ENCODE measurements around the gene FHAD1.
"Not testable (repeated sequence)": the region's sequence is repeated elsewhere in the genome, so short reads cannot be mapped to it uniquely, and the experiment has no call there.

FHAD1 gene

GRCh38 chr1:15424146-15424667 is 177.2 kb downstream of the FHAD1 start:
- DNase-seq: no peak

GRCh38 chr1:15424981-15425380 is 178.0 kb downstream of the FHAD1 start:
- no peak for DNase-seq

- DNase-seq: no peak
Measured at GRCh38 chr1:15425521-15425920, 178.5 kb downstream of the FHAD1 start.

- no peak for DNase-seq
Measured at GRCh38 chr1:15425958-15426357, 178.9 kb downstream of the FHAD1 start.

GRCh38 chr1:15426492-15427279 is 179.7 kb downstream of the FHAD1 start:
- DNase-seq: peak; percentile 42

- no peak for DNase-seq
Measured at GRCh38 chr1:15427280-15427666, 180.2 kb downstream of the FHAD1 start.

GRCh38 chr1:15428252-15428651 is 181.2 kb downstream of the FHAD1 start:
- DNase-seq: not testable (repeated sequence)

- no peak for DNase-seq
Measured at GRCh38 chr1:15428815-15429435, 181.9 kb downstream of the FHAD1 start.

GRCh38 chr1:15429701-15430149 is 182.7 kb downstream of the FHAD1 start:
- no peak for DNase-seq

GRCh38 chr1:15430787-15431570 is 184.0 kb downstream of the FHAD1 start:
- DNase-seq: no peak

GRCh38 chr1:15431571-15431948 is 184.5 kb downstream of the FHAD1 start:
- no peak for DNase-seq

- no peak for DNase-seq
Measured at GRCh38 chr1:15432324-15432723, 185.3 kb downstream of the FHAD1 start.

- no peak for DNase-seq
Measured at GRCh38 chr1:15433471-15433870, 186.4 kb downstream of the FHAD1 start.

- DNase-seq: not testable (repeated sequence)
Measured at GRCh38 chr1:15434739-15435138, 187.7 kb downstream of the FHAD1 start.

- DNase-seq: no peak
Measured at GRCh38 chr1:15435239-15436077, 188.4 kb downstream of the FHAD1 start.

GRCh38 chr1:15436881-15437442 is 189.9 kb downstream of the FHAD1 start:
- no peak for DNase-seq

- no peak for DNase-seq
Measured at GRCh38 chr1:15439325-15439724, 192.3 kb downstream of the FHAD1 start.

GRCh38 chr1:15440357-15440756 is 193.3 kb downstream of the FHAD1 start:
- no peak for DNase-seq

GRCh38 chr1:15441247-15441646 is 194.2 kb downstream of the FHAD1 start:
- no peak for DNase-seq

- DNase-seq: no peak
Measured at GRCh38 chr1:15442119-15442518, 195.1 kb downstream of the FHAD1 start.

GRCh38 chr1:15442759-15443158 is 195.7 kb downstream of the FHAD1 start:
- DNase-seq: no peak

GRCh38 chr1:15443281-15443680 is 196.3 kb downstream of the FHAD1 start:
- no peak for DNase-seq

All from fibroblast of upper back skin (primary cell).